ENCODE results near the gene VTCN1.
A peak's percentile ranks its signal among the peaks of the same experiment; 100 is the strongest.

The VTCN1 gene

DNA sequence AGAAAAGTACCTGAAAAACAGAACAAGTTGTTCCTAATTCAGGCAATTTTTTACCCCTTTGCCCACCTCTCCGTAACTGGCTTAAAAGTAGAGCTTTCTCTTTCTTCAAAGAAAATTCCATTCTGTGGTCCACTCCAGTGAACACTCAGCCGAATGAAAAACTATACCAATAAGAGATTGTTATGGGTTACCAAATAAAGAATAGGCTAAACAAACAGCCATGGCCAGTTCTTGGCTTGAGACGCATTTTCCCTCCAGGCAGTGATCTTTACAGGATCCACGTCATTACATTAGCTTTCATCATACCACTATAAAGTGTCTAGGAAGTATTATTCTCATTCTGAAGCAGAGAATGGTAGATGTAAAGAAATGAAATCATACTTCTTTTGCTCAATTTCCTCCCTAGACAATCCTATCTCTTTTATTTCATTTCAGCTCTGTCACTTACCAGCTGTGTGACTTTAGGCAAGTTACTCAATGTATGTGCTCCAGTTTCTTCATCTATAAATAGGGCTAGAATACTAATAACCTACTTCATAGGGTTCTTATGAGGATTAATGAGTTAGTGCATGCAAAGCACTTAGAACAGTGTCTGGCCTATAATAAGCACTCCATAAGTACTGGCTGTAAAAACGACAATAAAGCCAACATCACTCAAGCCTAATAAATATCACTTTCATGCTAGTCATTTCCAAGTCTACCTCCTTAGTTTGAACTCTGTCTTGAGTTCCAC lies 62.7 kb downstream of the VTCN1 start (continued):
- TF ChIP-seq ZNF174 (tag by site-specific recombination; IDR thresholded peaks at IDR 0.05) (no peak), ZNF529 (tag by site-specific recombination; IDR thresholded peaks at IDR 0.05; ENCODE audit: insufficient replicate concordance) (no peak), ZNF416 (tag by site-specific recombination; IDR thresholded peaks at IDR 0.05) (no peak), ZNF202 (tag by site-specific recombination; IDR thresholded peaks at IDR 0.05; ENCODE audit: borderline replicate concordance) (no peak), ZNF510 (tag by site-specific recombination; IDR thresholded peaks at IDR 0.05; ENCODE audit: insufficient replicate concordance) (no peak), KLF1 (tag by site-specific recombination; IDR thresholded peaks at IDR 0.05) (no peak), ZNF146 (tag by site-specific recombination; IDR thresholded peaks at IDR 0.05) (no peak), ZFP69B (tag by site-specific recombination; IDR thresholded peaks at IDR 0.05) (no peak), GLI2 (tag by site-specific recombination; IDR thresholded peaks at IDR 0.05; ENCODE audit: borderline replicate concordance, low read depth) (0 out of 2 replicates have a peak, but pooled peaks have one; percentile 63), ZNF654 (tag by site-specific recombination; IDR thresholded peaks at IDR 0.05; ENCODE audit: low read depth) (no peak), ZNF311 (tag by site-specific recombination; IDR thresholded peaks at IDR 0.05; ENCODE audit: borderline replicate concordance) (no peak), ZNF658 (tag by site-specific recombination; IDR thresholded peaks at IDR 0.05) (no peak), ZNF23 (tag by site-specific recombination; IDR thresholded peaks at IDR 0.05; ENCODE audit: borderline replicate concordance) (no peak), ZNF600 (tag by site-specific recombination; IDR thresholded peaks at IDR 0.05) (no peak), RBAK (tag by site-specific recombination; IDR thresholded peaks at IDR 0.05) (no peak), ZNF433 (tag by site-specific recombination; IDR thresholded peaks at IDR 0.05; ENCODE audit: low read depth) (no peak), SP7 (tag by site-specific recombination; IDR thresholded peaks at IDR 0.05) (peak; percentile 97), ZNF473 (tag by site-specific recombination; IDR thresholded peaks at IDR 0.05) (no peak), ZNF211 (tag by site-specific recombination; IDR thresholded peaks at IDR 0.05; ENCODE audit: low read depth) (no peak), ZNF660 (tag by site-specific recombination; IDR thresholded peaks at IDR 0.05) (no peak), ZNF624 (tag by site-specific recombination; IDR thresholded peaks at IDR 0.05) (no peak)
- TF ChIP-seq, protein P1, sequence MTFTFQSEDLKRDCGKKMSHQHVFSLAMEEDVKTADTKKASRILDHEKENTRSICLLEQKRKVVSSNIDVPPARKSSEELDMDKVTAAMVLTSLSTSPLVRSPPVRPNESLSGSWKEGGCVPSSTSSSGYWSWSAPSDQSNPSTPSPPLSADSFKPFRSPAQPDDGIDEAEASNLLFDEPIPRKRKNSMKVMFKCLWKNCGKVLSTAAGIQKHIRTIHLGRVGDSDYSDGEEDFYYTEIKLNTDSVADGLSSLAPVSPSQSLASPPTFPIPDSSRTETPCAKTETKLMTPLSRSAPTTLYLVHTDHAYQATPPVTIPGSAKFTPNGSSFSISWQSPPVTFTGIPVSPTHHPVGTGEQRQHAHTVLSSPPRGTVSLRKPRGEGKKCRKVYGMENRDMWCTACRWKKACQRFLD (tag by site-specific recombination; IDR thresholded peaks at IDR 0.05): no peak
- TF ChIP-seq, protein P2, sequence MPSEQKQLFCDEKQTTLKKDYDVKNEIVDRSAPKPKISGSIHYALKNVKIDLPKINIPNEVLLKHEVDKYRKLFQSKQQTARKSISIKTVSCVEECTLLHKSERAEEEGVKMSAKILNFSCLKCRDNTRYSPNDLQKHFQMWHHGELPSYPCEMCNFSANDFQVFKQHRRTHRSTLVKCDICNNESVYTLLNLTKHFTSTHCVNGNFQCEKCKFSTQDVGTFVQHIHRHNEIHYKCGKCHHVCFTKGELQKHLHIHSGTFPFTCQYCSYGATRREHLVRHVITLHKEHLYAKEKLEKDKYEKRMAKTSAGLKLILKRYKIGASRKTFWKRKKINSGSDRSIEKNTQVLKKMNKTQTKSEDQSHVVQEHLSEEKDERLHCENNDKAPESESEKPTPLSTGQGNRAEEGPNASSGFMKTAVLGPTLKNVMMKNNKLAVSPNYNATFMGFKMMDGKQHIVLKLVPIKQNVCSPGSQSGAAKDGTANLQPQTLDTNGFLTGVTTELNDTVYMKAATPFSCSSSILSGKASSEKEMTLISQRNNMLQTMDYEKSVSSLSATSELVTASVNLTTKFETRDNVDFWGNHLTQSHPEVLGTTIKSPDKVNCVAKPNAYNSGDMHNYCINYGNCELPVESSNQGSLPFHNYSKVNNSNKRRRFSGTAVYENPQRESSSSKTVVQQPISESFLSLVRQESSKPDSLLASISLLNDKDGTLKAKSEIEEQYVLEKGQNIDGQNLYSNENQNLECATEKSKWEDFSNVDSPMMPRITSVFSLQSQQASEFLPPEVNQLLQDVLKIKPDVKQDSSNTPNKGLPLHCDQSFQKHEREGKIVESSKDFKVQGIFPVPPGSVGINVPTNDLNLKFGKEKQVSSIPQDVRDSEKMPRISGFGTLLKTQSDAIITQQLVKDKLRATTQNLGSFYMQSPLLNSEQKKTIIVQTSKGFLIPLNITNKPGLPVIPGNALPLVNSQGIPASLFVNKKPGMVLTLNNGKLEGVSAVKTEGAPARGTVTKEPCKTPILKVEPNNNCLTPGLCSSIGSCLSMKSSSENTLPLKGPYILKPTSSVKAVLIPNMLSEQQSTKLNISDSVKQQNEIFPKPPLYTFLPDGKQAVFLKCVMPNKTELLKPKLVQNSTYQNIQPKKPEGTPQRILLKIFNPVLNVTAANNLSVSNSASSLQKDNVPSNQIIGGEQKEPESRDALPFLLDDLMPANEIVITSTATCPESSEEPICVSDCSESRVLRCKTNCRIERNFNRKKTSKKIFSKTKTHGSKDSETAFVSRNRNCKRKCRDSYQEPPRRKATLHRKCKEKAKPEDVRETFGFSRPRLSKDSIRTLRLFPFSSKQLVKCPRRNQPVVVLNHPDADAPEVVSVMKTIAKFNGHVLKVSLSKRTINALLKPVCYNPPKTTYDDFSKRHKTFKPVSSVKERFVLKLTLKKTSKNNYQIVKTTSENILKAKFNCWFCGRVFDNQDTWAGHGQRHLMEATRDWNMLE (tag by site-specific recombination; conservative IDR thresholded peaks at IDR 0.05; ENCODE audit: low read depth): 0 out of 2 replicates have a peak, but pooled peaks have one; percentile 47
- TF ChIP-seq, protein P3, sequence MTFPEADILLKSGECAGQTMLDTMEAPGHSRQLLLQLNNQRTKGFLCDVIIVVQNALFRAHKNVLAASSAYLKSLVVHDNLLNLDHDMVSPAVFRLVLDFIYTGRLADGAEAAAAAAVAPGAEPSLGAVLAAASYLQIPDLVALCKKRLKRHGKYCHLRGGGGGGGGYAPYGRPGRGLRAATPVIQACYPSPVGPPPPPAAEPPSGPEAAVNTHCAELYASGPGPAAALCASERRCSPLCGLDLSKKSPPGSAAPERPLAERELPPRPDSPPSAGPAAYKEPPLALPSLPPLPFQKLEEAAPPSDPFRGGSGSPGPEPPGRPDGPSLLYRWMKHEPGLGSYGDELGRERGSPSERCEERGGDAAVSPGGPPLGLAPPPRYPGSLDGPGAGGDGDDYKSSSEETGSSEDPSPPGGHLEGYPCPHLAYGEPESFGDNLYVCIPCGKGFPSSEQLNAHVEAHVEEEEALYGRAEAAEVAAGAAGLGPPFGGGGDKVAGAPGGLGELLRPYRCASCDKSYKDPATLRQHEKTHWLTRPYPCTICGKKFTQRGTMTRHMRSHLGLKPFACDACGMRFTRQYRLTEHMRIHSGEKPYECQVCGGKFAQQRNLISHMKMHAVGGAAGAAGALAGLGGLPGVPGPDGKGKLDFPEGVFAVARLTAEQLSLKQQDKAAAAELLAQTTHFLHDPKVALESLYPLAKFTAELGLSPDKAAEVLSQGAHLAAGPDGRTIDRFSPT (tag by site-specific recombination; IDR thresholded peaks at IDR 0.05): peak; percentile 64
- TF ChIP-seq, protein P4, sequence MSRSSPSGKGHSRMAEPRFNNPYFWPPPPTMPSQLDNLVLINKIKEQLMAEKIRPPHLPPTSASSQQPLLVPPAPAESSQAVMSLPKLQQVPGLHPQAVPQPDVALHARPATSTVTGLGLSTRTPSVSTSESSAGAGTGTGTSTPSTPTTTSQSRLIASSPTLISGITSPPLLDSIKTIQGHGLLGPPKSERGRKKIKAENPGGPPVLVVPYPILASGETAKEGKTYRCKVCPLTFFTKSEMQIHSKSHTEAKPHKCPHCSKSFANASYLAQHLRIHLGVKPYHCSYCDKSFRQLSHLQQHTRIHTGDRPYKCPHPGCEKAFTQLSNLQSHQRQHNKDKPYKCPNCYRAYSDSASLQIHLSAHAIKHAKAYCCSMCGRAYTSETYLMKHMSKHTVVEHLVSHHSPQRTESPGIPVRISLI (tag by site-specific recombination; IDR thresholded peaks at IDR 0.05): no peak
- TF ChIP-seq, protein P5, sequence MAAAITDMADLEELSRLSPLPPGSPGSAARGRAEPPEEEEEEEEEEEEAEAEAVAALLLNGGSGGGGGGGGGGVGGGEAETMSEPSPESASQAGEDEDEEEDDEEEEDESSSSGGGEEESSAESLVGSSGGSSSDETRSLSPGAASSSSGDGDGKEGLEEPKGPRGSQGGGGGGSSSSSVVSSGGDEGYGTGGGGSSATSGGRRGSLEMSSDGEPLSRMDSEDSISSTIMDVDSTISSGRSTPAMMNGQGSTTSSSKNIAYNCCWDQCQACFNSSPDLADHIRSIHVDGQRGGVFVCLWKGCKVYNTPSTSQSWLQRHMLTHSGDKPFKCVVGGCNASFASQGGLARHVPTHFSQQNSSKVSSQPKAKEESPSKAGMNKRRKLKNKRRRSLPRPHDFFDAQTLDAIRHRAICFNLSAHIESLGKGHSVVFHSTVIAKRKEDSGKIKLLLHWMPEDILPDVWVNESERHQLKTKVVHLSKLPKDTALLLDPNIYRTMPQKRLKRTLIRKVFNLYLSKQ (tag by site-specific recombination; IDR thresholded peaks at IDR 0.05; ENCODE audit: borderline replicate concordance): no peak
